Erythroblast (primary cell): ENCODE measurements around the gene TAOK3.

Experiments
- GATA1 ChIP-seq: IDR thresholded peaks from 2 replicates; pipeline ENCODE4 v1.6.1; 2011; ENCODE audit warnings: low read depth, mild to moderate bottlenecking, control low read depth, low read length, moderate library complexity
- POLR2A ChIP-seq: IDR thresholded peaks from 2 replicates; pipeline ENCODE4 v1.6.1; 2011; ENCODE audit warnings: mild to moderate bottlenecking, low read length

GRCh38 chr12:118150625-118151024 lies 222.1 kb downstream of the TAOK3 start:
- TF ChIP-seq POLR2A (no peak), GATA1 (no peak)
